Kidney (tissue), 14 donors: ENCODE results near the gene ACP2. TPM values are rescaled to one million over a fixed set of nuclear protein-coding genes. Genes with fewer than 3 reads are reported as not detected.

Experiments used
- DNase-seq, 5 donors: peaks; one replicate each; pipeline ENCODE4 v3.0.0-alpha.2; 2013 to 2020
- FAIRE-seq: peaks from 2 replicates; lab custom pipeline; 2012; peaks lifted over from hg19 to GRCh38; lab: Jason Lieb, UNC
- H3K27ac ChIP-seq, 2 donors: one replicate each; pipeline ENCODE4 v1.7.0; 2013; ENCODE audit warnings: low read depth in 2 of 2, low read length in 2 of 2, inconsistent platforms in 1 of 2
- H3K27me3 ChIP-seq: one replicate; pipeline ENCODE4 v1.7.1; 2013; ENCODE audit warnings: low read length, inconsistent platforms; ENCODE audit not compliant: control insufficient read depth, insufficient read depth
- H3K36me3 ChIP-seq, 3 donors: one replicate each; pipeline versions ENCODE4 v1.7.0 to v1.7.1; 2013; ENCODE audit warnings: low read length in 3 of 3, control low read depth in 1 of 3, inconsistent platforms in 1 of 3; ENCODE audit not compliant: insufficient read depth in 3 of 3, control insufficient read depth in 2 of 3
- H3K4me1 ChIP-seq, 3 donors: one replicate each; pipeline versions ENCODE4 v1.7.0 to v1.7.1; 2013; ENCODE audit warnings: low read length in 3 of 3, inconsistent platforms in 1 of 3, low read depth in 1 of 3; ENCODE audit not compliant: control insufficient read depth in 2 of 3, insufficient read depth in 2 of 3
- H3K4me3 ChIP-seq, 3 donors: one replicate each; pipeline versions ENCODE4 v1.7.0 to v1.8.1; 2013; ENCODE audit warnings: low read length in 3 of 3, control low read depth in 1 of 3, inconsistent platforms in 1 of 3
- H3K9ac ChIP-seq, 3 donors: one replicate each; pipeline versions ENCODE4 v1.7.0 to v1.7.1; 2013; ENCODE audit warnings: low read length in 3 of 3, control low read depth in 1 of 3, inconsistent platforms in 1 of 3
- H3K9me3 ChIP-seq, 3 donors: one replicate each; pipeline versions ENCODE4 v1.7.0 to v1.7.1; 2013; ENCODE audit warnings: low read length in 3 of 3, control low read depth in 1 of 3, inconsistent platforms in 1 of 3; ENCODE audit not compliant: control insufficient read depth in 2 of 3, insufficient read depth in 1 of 3
- intact Hi-C: fragments of 100-400 bp; cut with DNase I; formaldehyde crosslinking; loops from one replicate; pipeline ENCODE4 v1.11.1; 2022
- polyA plus RNA-seq: library from polyadenylated mRNA; stranded (reverse); fragments of 350-450 nt; fragmentation: Illumina TruSeq; extraction: RNeasy Lipid Tissue Mini Kit (QIAGEN cat#74804); gene quantifications from one replicate; pipeline ENCODE4 v1.2.3, GENCODE V29; 2014; ENCODE audit warnings: low read depth, low replicate concordance; ENCODE audit not compliant: insufficient read depth
- total RNA-seq: library from RNA; stranded (reverse); fragmentation: NEBNext Ultra II Directional; extraction: Animal tissue kit (Norgen Biotek cat#: 25700); gene quantifications from one replicate; pipeline ENCODE4 v1.2.1, GENCODE V29; 2021
- TF ChIP-seq, protein P1 (sequence below): IDR thresholded peaks from 3 replicates; pipeline ENCODE4 v1.5.1; 2012; ENCODE audit warnings: mild to moderate bottlenecking, moderate library complexity, borderline replicate concordance; ENCODE audit not compliant: insufficient read depth; ENCODE audit errors: extremely low read depth
- donor health status: control.
- donor health status: control.
- donor health status: control.
- donor health status: control.
- donor health status: control.
- donor health status: DM: yes; HTN: yes; CAD: no.
- donor health status: Normal renal cell carcinoma (clear cell type).

Gene ACP2
- total and polyA plus RNA-seq, 2 donors from 2014 or later, result 45.1 to 72.7 TPM

DNA sequence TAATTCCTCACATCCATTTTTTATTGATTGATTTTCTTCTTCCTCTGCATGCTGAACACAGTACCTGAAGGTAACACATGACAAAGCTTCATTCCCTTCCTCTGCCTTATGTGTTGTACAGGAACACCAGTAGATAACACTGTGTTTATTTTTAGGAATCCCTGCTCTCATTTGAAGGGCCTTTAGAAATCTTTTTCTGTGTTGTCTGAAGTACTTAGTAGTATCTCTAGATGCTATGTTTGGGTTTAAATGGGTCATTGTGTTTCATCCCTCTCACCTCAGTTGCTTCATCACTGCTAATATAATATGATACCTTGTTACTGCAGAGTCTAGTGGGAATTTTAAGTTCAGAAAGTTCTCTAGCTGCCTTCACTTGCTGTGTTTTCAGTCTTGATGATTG lies 31.5 kb upstream of the ACP2 start:
- TF ChIP-seq, protein P1, sequence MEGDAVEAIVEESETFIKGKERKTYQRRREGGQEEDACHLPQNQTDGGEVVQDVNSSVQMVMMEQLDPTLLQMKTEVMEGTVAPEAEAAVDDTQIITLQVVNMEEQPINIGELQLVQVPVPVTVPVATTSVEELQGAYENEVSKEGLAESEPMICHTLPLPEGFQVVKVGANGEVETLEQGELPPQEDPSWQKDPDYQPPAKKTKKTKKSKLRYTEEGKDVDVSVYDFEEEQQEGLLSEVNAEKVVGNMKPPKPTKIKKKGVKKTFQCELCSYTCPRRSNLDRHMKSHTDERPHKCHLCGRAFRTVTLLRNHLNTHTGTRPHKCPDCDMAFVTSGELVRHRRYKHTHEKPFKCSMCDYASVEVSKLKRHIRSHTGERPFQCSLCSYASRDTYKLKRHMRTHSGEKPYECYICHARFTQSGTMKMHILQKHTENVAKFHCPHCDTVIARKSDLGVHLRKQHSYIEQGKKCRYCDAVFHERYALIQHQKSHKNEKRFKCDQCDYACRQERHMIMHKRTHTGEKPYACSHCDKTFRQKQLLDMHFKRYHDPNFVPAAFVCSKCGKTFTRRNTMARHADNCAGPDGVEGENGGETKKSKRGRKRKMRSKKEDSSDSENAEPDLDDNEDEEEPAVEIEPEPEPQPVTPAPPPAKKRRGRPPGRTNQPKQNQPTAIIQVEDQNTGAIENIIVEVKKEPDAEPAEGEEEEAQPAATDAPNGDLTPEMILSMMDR, result no peak
- FAIRE-seq (no peak), DNase-seq (no peak)
- Histone ChIP-seq H3K9ac (no peak overlapping the region), H3K4me3 (no peak overlapping the region), H3K4me1 (no peaks in the 10 kb centered on the region), H3K36me3 (peaks cover 30 to 76% (median 50%) of the 10 kb centered on the region in 3 donors), H3K9me3 (no peaks in the 10 kb centered on the region), H3K27ac (no peak overlapping the region), H3K27me3 (no peaks in the 10 kb centered on the region)
- intact Hi-C loops, result no loop called here

- FAIRE-seq (no peak), DNase-seq (no peak)
- H3K4me1 ChIP-seq, result no peaks in the 10 kb centered on the region
- TF ChIP-seq, protein P1, result no peak
- H3K4me3 ChIP-seq, result no peak overlapping the region
- H3K27me3 ChIP-seq, result no peaks in the 10 kb centered on the region
- no peaks in the 10 kb centered on the region for H3K9me3 ChIP-seq
- H3K27ac ChIP-seq, result no peak overlapping the region
- no peak overlapping the region for H3K9ac ChIP-seq
- intact Hi-C loops, result no loop called here
- H3K36me3 ChIP-seq, result peaks cover 23 to 63% (median 42%) of the 10 kb centered on the region in 3 donors
Measured at GRCh38 chr11:47278769-47279168, 30.2 kb upstream of the ACP2 start.

- TF ChIP-seq, protein P1, result no peak
- Histone ChIP-seq H3K27me3 (no peaks in the 10 kb centered on the region), H3K4me3 (no peak overlapping the region), H3K27ac (no peak overlapping the region), H3K4me1 (no peaks in the 10 kb centered on the region), H3K9ac (no peak overlapping the region), H3K36me3 (peaks cover 23 to 60% (median 41%) of the 10 kb centered on the region in 3 donors), H3K9me3 (no peaks in the 10 kb centered on the region)
- DNase-seq (no peak), FAIRE-seq (no peak)
- intact Hi-C loops, result no loop called here
Measured at GRCh38 chr11:47278058-47278457, 29.4 kb upstream of the ACP2 start.

- no peak overlapping the region for H3K4me3 ChIP-seq
- TF ChIP-seq, protein P1, result no peak
- no peak for FAIRE-seq
- peaks cover 19 to 52% (median 33%) of the 10 kb centered on the region in 3 donors for H3K36me3 ChIP-seq
- H3K27ac ChIP-seq, result no peak overlapping the region
- peaks cover 0 to 4% (median under 1%) of the 10 kb centered on the region in 3 donors for H3K4me1 ChIP-seq
- no peak overlapping the region for H3K9ac ChIP-seq
- DNase-seq, result no peak
- H3K9me3 ChIP-seq, result no peaks in the 10 kb centered on the region
- no peaks in the 10 kb centered on the region for H3K27me3 ChIP-seq
- intact Hi-C loops, result no loop called here
Measured at GRCh38 chr11:47276923-47277322, 28.3 kb upstream of the ACP2 start.
